NCI-H1417 treated with DMSO at 0.1 percent for 48 hours (cell line): ENCODE results near the gene AKR1C1.
"Not testable (repeated sequence)": the region's sequence is repeated elsewhere in the genome, so short reads cannot be mapped to it uniquely, and the experiment has no call there.

ENCODE experiments used
- DNase-seq: peaks from one replicate; lab custom pipeline; 2025; lab: John Stamatoyannopoulos, UW

Gene AKR1C1

DNA sequence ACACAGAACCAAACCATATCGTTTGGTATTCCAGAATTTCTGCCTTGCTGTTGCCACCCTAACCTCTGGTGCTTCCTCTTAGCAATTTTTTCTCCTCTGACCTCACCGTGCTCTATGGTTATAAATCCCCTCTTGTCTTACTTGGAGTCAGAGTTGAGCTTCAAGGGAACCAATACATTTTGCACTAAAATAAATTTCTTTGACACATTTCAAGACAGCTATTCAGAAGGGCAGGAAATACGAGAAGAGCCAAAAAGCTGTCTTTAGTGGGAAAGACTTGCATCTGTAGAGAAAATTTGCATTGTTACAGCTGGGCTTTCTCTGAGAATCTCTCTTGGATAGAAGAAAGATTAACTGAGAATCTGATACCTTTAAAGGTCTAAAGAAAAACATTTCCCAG is 54.9 kb downstream of the AKR1C1 start:
- no peak for DNase-seq

GRCh38 chr10:5018671-5019277 is 55.6 kb downstream of the AKR1C1 start:
- DNase-seq = not testable (repeated sequence)

DNA sequence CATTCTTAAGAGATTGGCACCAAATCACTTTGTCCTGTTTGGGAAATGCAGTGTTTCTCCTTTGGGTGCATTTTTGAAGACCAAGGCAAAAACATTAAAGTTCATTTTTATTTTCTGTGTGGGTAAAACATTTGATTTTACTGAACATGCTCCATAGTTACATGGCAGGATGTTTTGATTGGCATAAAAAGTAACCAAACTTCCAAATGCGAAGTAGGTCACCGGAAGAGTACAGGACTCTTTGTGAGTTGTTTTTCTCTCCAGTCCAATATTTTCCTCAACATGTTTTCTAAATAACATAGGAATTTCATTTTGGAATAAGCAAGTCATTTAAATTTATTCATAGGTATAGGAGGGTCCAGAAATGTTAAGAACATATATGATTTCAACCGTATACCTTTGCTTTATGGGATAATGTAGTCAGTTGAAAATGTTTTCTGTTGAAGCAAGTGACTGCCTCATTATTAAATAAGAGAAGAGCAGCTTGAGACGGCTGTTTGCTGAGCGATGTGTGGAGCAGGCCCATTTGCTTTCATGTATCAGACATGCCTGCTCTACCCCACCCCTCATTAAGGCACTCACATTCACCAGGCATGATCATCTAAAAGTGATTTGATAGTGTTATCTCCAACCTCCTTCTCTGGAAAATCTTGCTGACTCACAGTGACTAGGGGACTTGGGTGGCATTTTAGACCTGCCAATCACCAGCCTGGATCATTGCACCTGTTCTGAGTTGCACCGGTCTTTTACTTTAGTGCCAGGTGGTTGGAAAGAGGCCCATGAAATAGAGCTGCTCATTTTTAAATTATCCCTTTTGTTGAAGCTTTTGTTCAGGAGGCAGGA is 56.8 kb downstream of the AKR1C1 start:
- DNase-seq = peak; percentile 20

- not testable (repeated sequence) for DNase-seq
Observed at GRCh38 chr10:5021624-5022290, 58.5 kb downstream of the AKR1C1 start.

DNA sequence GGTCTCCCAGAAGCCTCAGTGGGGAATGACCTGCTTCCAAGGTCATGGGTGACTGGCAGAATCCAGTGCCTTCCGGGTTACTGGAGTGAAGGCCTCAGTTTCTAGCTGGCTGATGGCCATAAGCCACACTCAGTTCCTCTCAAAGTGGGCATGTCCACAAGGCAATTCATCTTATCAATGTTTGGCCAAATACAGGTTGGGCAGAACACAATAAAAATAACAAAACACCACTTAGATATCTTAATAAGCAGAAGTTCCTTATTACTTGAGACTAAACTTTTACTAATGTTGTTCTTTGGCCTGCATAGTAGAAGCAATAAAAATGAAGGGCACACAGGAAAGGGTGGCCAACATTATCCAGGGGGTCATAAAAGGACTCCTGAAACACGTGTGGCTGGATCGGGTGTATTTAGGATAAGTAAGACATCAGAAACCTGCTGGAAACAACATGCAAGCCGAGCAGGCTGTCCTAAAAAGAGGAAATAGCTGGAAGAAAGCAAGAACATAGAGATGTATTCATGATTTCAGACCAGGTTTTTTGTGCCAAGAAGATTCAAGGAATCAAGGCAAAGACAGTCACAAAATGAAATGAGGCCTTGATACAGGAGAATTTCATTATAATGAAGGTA is 60.1 kb downstream of the AKR1C1 start:
- no peak for DNase-seq

DNA sequence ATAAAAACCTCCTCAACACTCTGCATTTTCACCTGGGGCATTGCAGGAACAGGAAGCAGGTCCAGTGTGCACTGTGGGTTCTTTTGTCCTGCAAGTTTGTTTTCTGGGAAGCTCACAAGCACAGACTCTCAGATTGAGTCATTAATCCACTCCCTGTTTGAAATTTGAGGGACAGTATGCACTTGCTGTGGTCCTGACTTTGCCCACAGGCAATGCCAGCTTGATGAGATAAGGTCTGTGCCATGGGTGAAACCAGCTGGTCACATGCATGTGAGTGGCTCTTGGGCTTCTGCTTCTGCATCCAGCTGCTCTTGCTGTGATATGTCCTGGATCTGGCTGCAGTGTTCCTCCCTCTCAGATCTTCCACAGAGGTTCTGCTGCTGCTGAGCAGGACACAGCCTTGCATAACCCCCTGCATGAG is 62.3 kb downstream of the AKR1C1 start:
- DNase-seq = not testable (repeated sequence)

- no peak for DNase-seq
Observed at GRCh38 chr10:5030989-5031388, 67.8 kb downstream of the AKR1C1 start.

DNA sequence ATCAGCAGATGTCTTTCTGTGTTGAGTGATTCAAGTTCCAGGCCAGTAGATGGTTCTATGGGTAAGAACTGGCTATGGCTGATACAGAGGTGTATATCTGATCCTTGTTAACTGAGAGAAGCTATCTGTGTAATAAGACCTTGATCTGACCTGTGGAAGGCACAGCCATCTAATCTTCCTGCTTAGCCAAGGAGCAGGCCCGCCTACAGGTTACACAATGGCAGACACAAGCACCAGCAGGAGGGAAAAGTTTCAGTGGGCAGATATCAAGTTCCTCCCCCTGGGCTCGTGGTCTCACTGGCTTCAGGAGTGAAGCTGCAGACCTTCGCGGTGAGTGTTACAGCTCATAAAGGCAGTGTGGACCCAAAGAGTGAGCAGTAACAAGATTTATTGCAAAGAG is 68.4 kb downstream of the AKR1C1 start:
- DNase-seq = not testable (repeated sequence)

DNA sequence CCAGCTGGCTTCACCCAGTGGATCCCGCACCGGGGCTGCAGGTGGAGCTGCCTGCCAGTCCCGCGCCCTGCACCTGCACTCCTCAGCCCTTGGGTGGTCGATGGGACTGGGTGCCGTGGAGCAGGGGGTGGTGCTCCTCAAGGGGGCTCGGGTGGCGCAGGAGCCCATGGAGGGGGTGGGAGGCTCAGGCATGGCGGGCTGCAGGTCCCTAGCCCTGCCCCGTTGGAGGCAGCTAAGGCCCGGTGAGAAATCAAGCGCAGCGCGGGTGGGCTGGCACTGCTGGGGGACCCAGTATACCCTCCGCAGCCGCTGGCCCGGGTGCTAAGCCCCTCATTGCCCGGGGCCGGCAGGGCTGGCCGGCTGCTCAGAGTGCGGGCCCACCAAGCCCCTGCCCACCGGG is 69.2 kb downstream of the AKR1C1 start:
- not testable (repeated sequence) for DNase-seq
